Measurements from ENCODE around the gene ATG10.

GRCh38 chr5:81972492-81972783 is 615 bp downstream of the ATG10 start:
- TF ChIP-seq CTCF (conservative IDR thresholded peaks at IDR 0.05; ENCODE audit: low read depth in 2 of 2) (no peak), EZH2phosphoT487 (IDR thresholded peaks at IDR 0.05; ENCODE audit: unreplicated experiment) (no peak), ZNF331 (CRISPR knock-in tag; IDR thresholded peaks at IDR 0.05; ENCODE audit: low read depth) (no peak), POLR2AphosphoS5 (IDR thresholded peaks at IDR 0.05; ENCODE audit: low read depth) (no peak), ZNF114 (CRISPR knock-in tag; IDR thresholded peaks at IDR 0.05) (no peak), ETS1 (IDR thresholded peaks at IDR 0.05) (no peak), EZH2 (IDR thresholded peaks at IDR 0.05; ENCODE audit: low read depth, unreplicated experiment) (no peak), REST (IDR thresholded peaks at IDR 0.05; ENCODE audit: unreplicated experiment) (no peak), JUNB (IDR thresholded peaks at IDR 0.05; ENCODE audit: unreplicated experiment) (no peak), NANOG (IDR thresholded peaks at IDR 0.05; ENCODE audit: borderline replicate concordance) (no peak), STAT1 (IDR thresholded peaks at IDR 0.05; ENCODE audit: unreplicated experiment) (no peak)
